PC-3 (cell line): ENCODE data around the gene JARID2.

Experiments used
- EZH2phosphoT487 ChIP-seq: fragments of 300-600 bp; sonication (generic); IDR thresholded peaks from 2 replicates; pipeline ENCODE4 v1.6.1; 2018; ENCODE audit warnings: mild to moderate bottlenecking, antibody characterized with exemption, low read length, borderline replicate concordance
- TF ChIP-seq, protein P1 (sequence below): fragments of 300-600 bp; sonication (generic); conservative IDR thresholded peaks from 2 replicates; pipeline ENCODE4 v1.5.1; 2017; ENCODE audit warnings: antibody characterized with exemption, low read depth, mild to moderate bottlenecking, low read length

DNA sequence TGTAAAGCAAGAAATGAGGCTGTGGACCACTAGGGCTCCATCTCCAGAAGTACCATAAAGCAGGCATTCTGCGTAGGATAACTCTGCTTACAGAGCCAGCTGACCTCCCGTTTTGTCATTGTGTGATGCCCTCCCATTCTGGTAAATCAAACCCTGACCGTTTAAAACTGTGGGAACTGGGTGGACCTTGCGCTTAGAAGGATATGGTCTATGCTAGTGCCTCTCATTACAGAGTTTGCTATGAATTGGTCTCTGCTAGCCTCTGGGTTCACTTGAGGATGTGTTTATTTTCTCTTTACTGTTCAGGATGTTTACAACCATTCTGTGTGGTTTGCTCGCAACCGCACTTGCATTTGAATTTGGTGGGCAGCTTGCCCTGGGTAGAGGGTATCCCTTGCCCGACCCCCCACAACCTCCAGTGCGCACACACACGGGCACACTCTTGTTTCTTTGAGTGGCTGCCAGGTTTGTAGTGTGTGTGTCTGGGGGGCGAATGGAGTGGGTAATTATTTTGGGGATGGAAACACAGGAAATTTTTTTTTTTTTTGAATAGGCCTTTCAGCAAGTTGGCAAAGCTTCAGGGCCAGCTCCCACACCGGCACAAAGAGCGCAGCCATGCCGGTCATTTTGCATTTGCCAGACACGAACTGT lies 198.3 kb downstream of the JARID2 start:
- TF ChIP-seq, protein P1, sequence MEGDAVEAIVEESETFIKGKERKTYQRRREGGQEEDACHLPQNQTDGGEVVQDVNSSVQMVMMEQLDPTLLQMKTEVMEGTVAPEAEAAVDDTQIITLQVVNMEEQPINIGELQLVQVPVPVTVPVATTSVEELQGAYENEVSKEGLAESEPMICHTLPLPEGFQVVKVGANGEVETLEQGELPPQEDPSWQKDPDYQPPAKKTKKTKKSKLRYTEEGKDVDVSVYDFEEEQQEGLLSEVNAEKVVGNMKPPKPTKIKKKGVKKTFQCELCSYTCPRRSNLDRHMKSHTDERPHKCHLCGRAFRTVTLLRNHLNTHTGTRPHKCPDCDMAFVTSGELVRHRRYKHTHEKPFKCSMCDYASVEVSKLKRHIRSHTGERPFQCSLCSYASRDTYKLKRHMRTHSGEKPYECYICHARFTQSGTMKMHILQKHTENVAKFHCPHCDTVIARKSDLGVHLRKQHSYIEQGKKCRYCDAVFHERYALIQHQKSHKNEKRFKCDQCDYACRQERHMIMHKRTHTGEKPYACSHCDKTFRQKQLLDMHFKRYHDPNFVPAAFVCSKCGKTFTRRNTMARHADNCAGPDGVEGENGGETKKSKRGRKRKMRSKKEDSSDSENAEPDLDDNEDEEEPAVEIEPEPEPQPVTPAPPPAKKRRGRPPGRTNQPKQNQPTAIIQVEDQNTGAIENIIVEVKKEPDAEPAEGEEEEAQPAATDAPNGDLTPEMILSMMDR, result no peak
- no peak for TF ChIP-seq EZH2phosphoT487
